ENCODE data around the gene PIKFYVE. TPM values are rescaled to one million over a fixed set of nuclear protein-coding genes. Genes with fewer than 3 reads are reported as not detected.

Gene PIKFYVE
- total RNA-seq, 1 donor from 2014 or later, result 33.8 TPM

GRCh38 chr2:208399201-208399600 lies 133.1 kb downstream of the PIKFYVE start:
- no peak for DNase-seq (ENCODE audit: extremely low spot score, unreplicated experiment)
- Mint-ChIP-seq H3K4me1 (ENCODE audit: unreplicated experiment) (no peaks in the 10 kb centered on the region), H3K4me3 (no peak overlapping the region), H3K36me3 (no peaks in the 10 kb centered on the region), H3K27ac (no peak overlapping the region), H3K27me3 (peaks cover 28% of the 10 kb centered on the region), H3K9me3 (peaks cover 6% of the 10 kb centered on the region)
- TF ChIP-seq CTCF (conservative IDR thresholded peaks at IDR 0.05), result no peak

GRCh38 chr2:208406474-208407451 lies 140.7 kb downstream of the PIKFYVE start, which contains the start of gene PTH2R:
TSS of gene PTH2R (plus strand) at chr2:208406792. CDS start at chr2:208407044, 252 bp downstream.
- no peak for DNase-seq (ENCODE audit: extremely low spot score, unreplicated experiment)
- no peaks in the 10 kb centered on the region for H3K36me3 Mint-ChIP-seq
- H3K4me1 Mint-ChIP-seq (ENCODE audit: unreplicated experiment), result no peaks in the 10 kb centered on the region
- peak within 1 kb of the TSS; percentile 29 for H3K27ac Mint-ChIP-seq
- TF ChIP-seq CTCF (conservative IDR thresholded peaks at IDR 0.05), result no peak
- no peaks in the 10 kb centered on the region for H3K9me3 Mint-ChIP-seq
- H3K27me3 Mint-ChIP-seq, result peaks cover 64% of the 10 kb centered on the region
- H3K4me3 Mint-ChIP-seq, result peak within 1 kb of the TSS; percentile 84

- Mint-ChIP-seq H3K9me3 (no peaks in the 10 kb centered on the region), H3K27me3 (peaks cover 56% of the 10 kb centered on the region), H3K4me3 (peak overlapping the region; percentile 70), H3K27ac (no peak overlapping the region), H3K4me1 (ENCODE audit: unreplicated experiment) (no peaks in the 10 kb centered on the region), H3K36me3 (no peaks in the 10 kb centered on the region)
- TF ChIP-seq CTCF (conservative IDR thresholded peaks at IDR 0.05), result peak; percentile 68
- DNase-seq (ENCODE audit: extremely low spot score, unreplicated experiment), result no peak
These were observed 141.6 kb downstream of the PIKFYVE start for GRCh38 chr2:208407667-208408066.

Other genes starting within 250 kb of the PIKFYVE start
- gene PLEKHM3, start 240.7 kb upstream of the PIKFYVE start, total RNA-seq (ENCODE audit: low replicate concordance), result 10.7 and 12.1 TPM in 2 replicates
- gene CRYGD, start 141.7 kb upstream of the PIKFYVE start, total RNA-seq (ENCODE audit: low replicate concordance), result not detected in 2 replicates
- gene CRYGC, start 136.4 kb upstream of the PIKFYVE start, total RNA-seq (ENCODE audit: low replicate concordance), result not detected in 2 replicates
- gene CRYGB, start 120.1 kb upstream of the PIKFYVE start, total RNA-seq (ENCODE audit: low replicate concordance), result not detected in 2 replicates
- not detected in 2 replicates for gene CRYGA, start 102.7 kb upstream of the PIKFYVE start, total RNA-seq (ENCODE audit: low replicate concordance)
- not detected in 2 replicates for gene C2orf80, start 76.2 kb upstream of the PIKFYVE start, total RNA-seq (ENCODE audit: low replicate concordance)
- gene IDH1, start 11.2 kb upstream of the PIKFYVE start, total RNA-seq (ENCODE audit: low replicate concordance), result 149 and 184 TPM in 2 replicates
- gene PTH2R, start 140.5 kb downstream of the PIKFYVE start, total RNA-seq (ENCODE audit: low replicate concordance), result 0.76 and 0.87 TPM in 2 replicates